Measurements from ENCODE around the gene PPP1R10. TPM values are rescaled to one million over a fixed set of nuclear protein-coding genes. Genes with fewer than 3 reads are reported as not detected.

The PPP1R10 gene
- total and polyA plus RNA-seq, 4 donors = 21.5 to 73.4 (median 29.5) TPM

DNA sequence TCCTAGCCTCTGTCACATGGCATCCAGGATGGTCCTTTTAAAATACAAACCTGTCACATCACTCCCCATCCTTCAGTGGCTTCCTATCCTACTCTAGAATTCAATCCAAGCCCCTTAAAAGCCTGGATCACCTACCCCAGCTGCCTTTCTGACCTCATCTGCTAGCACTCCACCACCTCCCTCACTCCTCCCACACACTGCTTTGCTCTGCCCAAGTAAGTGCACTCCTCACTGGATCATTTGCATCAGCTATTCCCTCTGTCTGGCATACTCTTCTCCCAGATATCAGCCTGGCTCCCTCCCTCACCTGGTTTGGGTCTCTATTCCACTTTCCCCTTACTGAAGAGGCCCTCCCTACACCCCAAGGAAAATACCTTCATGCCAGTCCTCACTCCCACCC, 40.4 kb upstream of the PPP1R10 start:
- H3K27ac ChIP-seq (ENCODE audit: low read depth in 1 of 2, low read length in 1 of 2) = no peak overlapping the region
- no peaks in the 10 kb centered on the region for H3K4me1 ChIP-seq (ENCODE audit: control insufficient read depth in 5 of 5, insufficient read depth in 5 of 5, low read length in 5 of 5)
- no peaks in the 10 kb centered on the region for H3K9me3 ChIP-seq (ENCODE audit: control insufficient read depth in 4 of 4, insufficient read depth in 3 of 4, low read length in 3 of 4)
- no peak for ATAC-seq (ENCODE audit: insufficient read depth, low FRiP score)
- H3K27me3 ChIP-seq (ENCODE audit: control insufficient read depth in 3 of 3, insufficient read depth in 3 of 3, low read length in 2 of 3) = no peaks in the 10 kb centered on the region
- TF ChIP-seq, protein P1, sequence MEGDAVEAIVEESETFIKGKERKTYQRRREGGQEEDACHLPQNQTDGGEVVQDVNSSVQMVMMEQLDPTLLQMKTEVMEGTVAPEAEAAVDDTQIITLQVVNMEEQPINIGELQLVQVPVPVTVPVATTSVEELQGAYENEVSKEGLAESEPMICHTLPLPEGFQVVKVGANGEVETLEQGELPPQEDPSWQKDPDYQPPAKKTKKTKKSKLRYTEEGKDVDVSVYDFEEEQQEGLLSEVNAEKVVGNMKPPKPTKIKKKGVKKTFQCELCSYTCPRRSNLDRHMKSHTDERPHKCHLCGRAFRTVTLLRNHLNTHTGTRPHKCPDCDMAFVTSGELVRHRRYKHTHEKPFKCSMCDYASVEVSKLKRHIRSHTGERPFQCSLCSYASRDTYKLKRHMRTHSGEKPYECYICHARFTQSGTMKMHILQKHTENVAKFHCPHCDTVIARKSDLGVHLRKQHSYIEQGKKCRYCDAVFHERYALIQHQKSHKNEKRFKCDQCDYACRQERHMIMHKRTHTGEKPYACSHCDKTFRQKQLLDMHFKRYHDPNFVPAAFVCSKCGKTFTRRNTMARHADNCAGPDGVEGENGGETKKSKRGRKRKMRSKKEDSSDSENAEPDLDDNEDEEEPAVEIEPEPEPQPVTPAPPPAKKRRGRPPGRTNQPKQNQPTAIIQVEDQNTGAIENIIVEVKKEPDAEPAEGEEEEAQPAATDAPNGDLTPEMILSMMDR (IDR thresholded peaks at IDR 0.05; ENCODE audit: control extremely low read depth, extremely low read depth) = no peak
- no peak for DNase-seq
- H3K36me3 ChIP-seq (ENCODE audit: control insufficient read depth in 4 of 4, insufficient read depth in 4 of 4, low read length in 4 of 4) = peaks cover 44 to 76% (median 49%) of the 10 kb centered on the region in 4 donors
- H3K9ac ChIP-seq (ENCODE audit: insufficient read depth in 1 of 2, low read length in 2 of 2) = no peak overlapping the region
- no peak overlapping the region for H3K4me3 ChIP-seq

DNA sequence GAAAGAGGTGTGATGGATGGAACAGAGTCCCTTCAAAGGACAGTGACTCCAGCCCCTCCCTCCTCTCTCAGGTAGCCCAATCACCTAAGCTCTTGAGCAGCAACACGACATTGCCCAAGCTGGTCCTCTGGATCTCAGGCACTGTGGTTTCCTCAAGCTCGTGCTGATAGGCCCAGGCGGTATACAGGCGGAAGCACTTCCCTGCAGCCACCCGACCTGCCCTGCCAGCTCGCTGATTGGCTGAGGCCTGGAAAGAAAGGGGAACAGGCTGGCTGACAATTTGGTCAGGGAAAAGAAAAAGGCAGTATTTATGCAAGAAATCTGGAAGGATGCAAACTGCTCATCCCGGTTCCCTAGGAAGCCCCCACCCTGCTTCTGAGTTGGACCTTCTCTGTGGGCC, 39.5 kb upstream of the PPP1R10 start:
- peaks cover 40 to 71% (median 47%) of the 10 kb centered on the region in 4 donors for H3K36me3 ChIP-seq (ENCODE audit: control insufficient read depth in 4 of 4, insufficient read depth in 4 of 4, low read length in 4 of 4)
- no peak overlapping the region for H3K9ac ChIP-seq (ENCODE audit: insufficient read depth in 1 of 2, low read length in 2 of 2)
- DNase-seq = no peak

DNA sequence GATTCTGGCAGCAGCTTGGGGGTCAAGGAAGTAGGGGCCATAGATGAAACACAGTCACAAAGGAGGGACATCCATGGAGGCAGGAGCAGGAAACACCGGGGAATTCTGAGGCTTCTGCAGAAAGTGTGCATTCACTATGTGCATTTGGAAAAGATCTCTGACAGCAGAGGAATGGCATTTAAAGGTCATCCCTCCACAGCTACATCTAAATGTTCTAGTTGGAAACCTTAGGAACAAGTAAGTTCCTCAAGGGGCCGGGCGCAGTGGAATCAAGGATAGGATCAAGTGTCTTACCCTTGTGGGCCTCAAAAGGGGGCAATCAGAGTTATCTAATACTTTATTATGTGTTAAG, 38.7 kb upstream of the PPP1R10 start:
- H3K36me3 ChIP-seq (ENCODE audit: control insufficient read depth in 4 of 4, insufficient read depth in 4 of 4, low read length in 4 of 4) = peaks cover 37 to 74% (median 46%) of the 10 kb centered on the region in 4 donors
- H3K27ac ChIP-seq (ENCODE audit: low read depth in 1 of 2, low read length in 1 of 2) = no peak overlapping the region
- H3K9me3 ChIP-seq (ENCODE audit: control insufficient read depth in 4 of 4, insufficient read depth in 3 of 4, low read length in 3 of 4) = no peaks in the 10 kb centered on the region
- WGBS, 2 donors = 94 to 97% methylated on average over 3 of the region's 3 CpGs
- no peak overlapping the region for H3K4me3 ChIP-seq
- ATAC-seq (ENCODE audit: insufficient read depth, low FRiP score) (no peak), DNase-seq (no peak)
- H3K27me3 ChIP-seq (ENCODE audit: control insufficient read depth in 3 of 3, insufficient read depth in 3 of 3, low read length in 2 of 3) = no peaks in the 10 kb centered on the region
- no peaks in the 10 kb centered on the region for H3K4me1 ChIP-seq (ENCODE audit: control insufficient read depth in 5 of 5, insufficient read depth in 5 of 5, low read length in 5 of 5)
- H3K9ac ChIP-seq (ENCODE audit: insufficient read depth in 1 of 2, low read length in 2 of 2) = no peak overlapping the region
- TF ChIP-seq, protein P1 (IDR thresholded peaks at IDR 0.05; ENCODE audit: control extremely low read depth, extremely low read depth) = no peak

More for the DNA sequence above, 39.5 kb upstream of the PPP1R10 start:
- Histone ChIP-seq H3K27me3 (ENCODE audit: control insufficient read depth in 3 of 3, insufficient read depth in 3 of 3, low read length in 2 of 3) (no peaks in the 10 kb centered on the region), H3K4me1 (ENCODE audit: control insufficient read depth in 5 of 5, insufficient read depth in 5 of 5, low read length in 5 of 5) (no peaks in the 10 kb centered on the region), H3K4me3 (no peak overlapping the region), H3K9me3 (ENCODE audit: control insufficient read depth in 4 of 4, insufficient read depth in 3 of 4, low read length in 3 of 4) (no peaks in the 10 kb centered on the region), H3K27ac (ENCODE audit: low read depth in 1 of 2, low read length in 1 of 2) (no peak overlapping the region)
- ATAC-seq (ENCODE audit: insufficient read depth, low FRiP score) = no peak
- 34 to 68% methylated on average over 7 of the region's 7 CpGs for WGBS, 2 donors
- TF ChIP-seq, protein P1 (IDR thresholded peaks at IDR 0.05; ENCODE audit: control extremely low read depth, extremely low read depth) = no peak

Data from lung (tissue), 12 donors.